Endothelial cell of umbilical vein (primary cell): ENCODE measurements around the gene CFAP46. TPM values are rescaled to one million over a fixed set of nuclear protein-coding genes. Genes with fewer than 3 reads are reported as not detected.

ENCODE experiments used
- BruUV-seq: library from RNA; stranded (reverse); fragments of 400-500 nt; replicated peaks from 2 replicates; lab custom pipeline; 2021; lab: Mats Ljungman, UMichigan
- CTCF ChIA-PET: fragments of 300-600, 350-600 bp; sonication (Branson Sonifier 250); formaldehyde crosslinking; loops from one replicate; lab custom pipeline; 2021; ENCODE audit warnings: antibody characterized with exemption, inconsistent platforms; lab: Charles Lee
- POLR2A ChIA-PET: fragments of 300-600, 350-600 bp; sonication (Branson Sonifier 250); formaldehyde crosslinking; loops from one replicate; lab custom pipeline; 2021; ENCODE audit warnings: antibody characterized with exemption, inconsistent platforms; lab: Charles Lee
- DNase-seq: peaks from one replicate; pipeline ENCODE4 v3.0.0-alpha.2; 2011; ENCODE audit warnings: low read depth, low spot score
- FAIRE-seq: peaks from 2 replicates; lab custom pipeline; 2011; peaks lifted over from hg19 to GRCh38; lab: Jason Lieb, UNC
- H2AFZ ChIP-seq: 2 replicates; pipeline ENCODE4 v1.6.0; 2012; ENCODE audit warnings: low read depth, low read length, control low read depth, inconsistent platforms
- H3K27ac ChIP-seq: 2 replicates; pipeline ENCODE4 v1.5.1; 2011; ENCODE audit warnings: low read depth, mild to moderate bottlenecking, control low read depth, low read length, moderate library complexity; ENCODE audit not compliant: insufficient read depth
- H3K27me3 ChIP-seq, 2 experiments: 2 replicates each; pipeline versions ENCODE4 v1.6.0 to v1.6.1; 2011; ENCODE audit warnings: low read length in 2 of 2, mixed read lengths in 1 of 2; ENCODE audit not compliant: control insufficient read depth in 2 of 2, insufficient read depth in 2 of 2
- H3K36me3 ChIP-seq, 2 experiments: 2 replicates in 1 of 2; 3 replicates in 1 of 2; pipeline ENCODE4 v1.5.1; 2011; ENCODE audit warnings: low read length in 2 of 2, mild to moderate bottlenecking in 1 of 2, moderate library complexity in 1 of 2; ENCODE audit not compliant: control insufficient read depth in 2 of 2, insufficient read depth in 2 of 2; ENCODE audit errors: extremely low read depth in 1 of 2
- H3K4me1 ChIP-seq: 3 replicates; pipeline ENCODE4 v1.5.1; 2011; ENCODE audit warnings: mild to moderate bottlenecking, low read length; ENCODE audit not compliant: control insufficient read depth, insufficient read depth; ENCODE audit errors: extremely low read depth
- H3K4me2 ChIP-seq: 2 replicates; pipeline ENCODE4 v1.6.1; 2011; ENCODE audit warnings: low read length, control low read depth, mixed read lengths; ENCODE audit not compliant: insufficient read depth
- H3K4me3 ChIP-seq, 3 experiments: fragments of 200-600 bp in 1 of 3; sonication (generic), shearing (Covaris generic) in 1 of 3; replicated peaks in 1 of 3; 2 replicates each; pipeline ENCODE4 v1.5.1; 2011 to 2016; ENCODE audit warnings: control low read depth in 3 of 3, low read length in 3 of 3, mild to moderate bottlenecking in 2 of 3, inconsistent platforms in 1 of 3, low read depth in 1 of 3, moderate library complexity in 1 of 3; ENCODE audit not compliant: insufficient read depth in 1 of 3
- H3K79me2 ChIP-seq: 2 replicates; pipeline ENCODE4 v1.6.0; 2012; ENCODE audit warnings: low read length, inconsistent platforms; ENCODE audit not compliant: control insufficient read depth, insufficient read depth
- H3K9ac ChIP-seq: replicated peaks from 2 replicates; pipeline ENCODE3; 2011; ENCODE audit warnings: low read length, control low read depth; ENCODE audit not compliant: insufficient read depth; ENCODE audit errors: extremely low read depth
- H3K9me1 ChIP-seq: replicated peaks from 3 replicates; pipeline ENCODE4 v1.6.0; 2011; ENCODE audit warnings: mild to moderate bottlenecking, low read length; ENCODE audit not compliant: control insufficient read depth, insufficient read depth; ENCODE audit errors: extremely low read depth
- H3K9me3 ChIP-seq: replicated peaks from 2 replicates; pipeline ENCODE4 v1.5.1; 2012; ENCODE audit warnings: low read length, inconsistent platforms; ENCODE audit not compliant: control insufficient read depth, insufficient read depth
- H4K20me1 ChIP-seq: replicated peaks from 2 replicates; pipeline ENCODE3; 2011; ENCODE audit warnings: mild to moderate bottlenecking, low read length; ENCODE audit not compliant: control insufficient read depth, insufficient read depth; ENCODE audit errors: extremely low read depth
- CTCF ChIP-seq, 2 donors: IDR thresholded peaks; 1 replicate in 1 of 2; 2 replicates in 1 of 2; pipeline ENCODE4 v1.5.1; 2011; ENCODE audit warnings: low read length in 2 of 2, mild to moderate bottlenecking in 2 of 2, moderate library complexity in 2 of 2, control low read depth in 1 of 2, inconsistent platforms in 1 of 2, low read depth in 1 of 2; ENCODE audit not compliant: insufficient read depth in 1 of 2; ENCODE audit errors: extremely low read depth in 1 of 2
- EZH2 ChIP-seq: IDR thresholded peaks from 2 replicates; pipeline ENCODE4 v1.6.1; 2012; ENCODE audit warnings: borderline replicate concordance, low read depth, mild to moderate bottlenecking, moderate library complexity, low read length, inconsistent platforms; ENCODE audit not compliant: severe bottlenecking
- FOS ChIP-seq: IDR thresholded peaks from 2 replicates; pipeline ENCODE4 v1.6.1; 2011; ENCODE audit warnings: mild to moderate bottlenecking, low read length, moderate library complexity, borderline replicate concordance; ENCODE audit not compliant: insufficient read depth
- GATA2 ChIP-seq: IDR thresholded peaks from 2 replicates; pipeline ENCODE4 v1.7.0; 2011; ENCODE audit warnings: low read depth, mild to moderate bottlenecking, moderate library complexity, mixed read lengths, low read length; ENCODE audit not compliant: insufficient read length, insufficient read depth
- JUN ChIP-seq: IDR thresholded peaks from 2 replicates; pipeline ENCODE4 v1.6.1; 2011; ENCODE audit warnings: borderline replicate concordance, low read depth; ENCODE audit not compliant: insufficient read length, insufficient read depth
- MAX ChIP-seq: IDR thresholded peaks from 2 replicates; pipeline ENCODE4 v1.6.1; 2011; ENCODE audit not compliant: insufficient read depth, insufficient read length
- MYC ChIP-seq: IDR thresholded peaks from one replicate; pipeline ENCODE4 v1.6.1; 2011; ENCODE audit warnings: mild to moderate bottlenecking, low read depth, low read length
- POLR2A ChIP-seq: IDR thresholded peaks from 2 replicates; pipeline ENCODE4 v1.6.1; 2012; ENCODE audit warnings: low read depth, mild to moderate bottlenecking, control low read depth, low read length
- POLR2AphosphoS5 ChIP-seq: IDR thresholded peaks from 2 replicates; pipeline ENCODE4 v1.6.1; 2012; ENCODE audit warnings: low read depth, mild to moderate bottlenecking, control low read depth, low read length, moderate library complexity; ENCODE audit not compliant: insufficient read depth
- dilution Hi-C: fragments of 300-500 bp; cut with MboI; formaldehyde crosslinking; loops from one replicate; pipeline ENCODE4 v1.15.0; 2019; ENCODE audit warnings: low sequenced_read_pairs; ENCODE audit not compliant: extremely low pct_ligation_motif_present
- intact Hi-C: fragments of 100-400 bp; cut with micrococcal nuclease; formaldehyde crosslinking; loops from one replicate; pipeline ENCODE4 v1.10.0; 2022
- polyA plus RNA-seq, 4 experiments: library from polyadenylated mRNA; depleted of rRNA in 3 of 4; stranded (reverse) in 3 of 4; unstranded in 1 of 4; fragments of >200 nt; gene quantifications; 2 replicates each; pipeline versions ENCODE4 v1.2.1 to v1.2.3, GENCODE V29; 2011 to 2012; ENCODE audit warnings: missing spikeins in 1 of 4
- total RNA-seq: library from RNA; stranded (reverse); gene quantifications from 2 replicates; pipeline ENCODE4 v1.2.3, GENCODE V29; 2021

CFAP46 gene
- total and polyA plus RNA-seq, 2 donors (not counting 3 experiments of a cell fraction or from before 2014, with no cell fraction given) = 0.75 to 0.98 TPM

GRCh38 chr10:132786884-132787494 lies 155.4 kb downstream of the CFAP46 start:
- Histone ChIP-seq H3K9ac (no peak overlapping the region), H3K36me3 (no peaks in the 10 kb centered on the region), H4K20me1 (no peaks in the 10 kb centered on the region), H3K9me1 (no peaks in the 10 kb centered on the region), H3K4me2 (no peak overlapping the region), H2AFZ (no peak overlapping the region), H3K79me2 (no peaks in the 10 kb centered on the region), H3K9me3 (no peaks in the 10 kb centered on the region), H3K4me1 (no peaks in the 10 kb centered on the region), H3K27ac (no peak overlapping the region), H3K27me3 (peaks cover 37 to 55% of the 10 kb centered on the region in 2 experiments), H3K4me3 (no peak overlapping the region)
- FAIRE-seq (no peak), DNase-seq (no peak)
- ChIA-PET CTCF (no interaction called here), POLR2A (no interaction called here)
- intact Hi-C loops (loop anchor here (5.0 kb wide), 1 partner anchor 120 kb away; no protein-coding TSS in a partner anchor), dilution Hi-C loops (no loop called here)
- no TSS peak for BruUV-seq
- no peak for TF ChIP-seq POLR2A
- peak; percentile 100 for TF ChIP-seq EZH2

GRCh38 chr10:132786476-132786883 lies 155.9 kb downstream of the CFAP46 start:
- BruUV-seq = no TSS peak
- TF ChIP-seq POLR2A (no peak), JUN (no peak), CTCF (IDR thresholded peaks at IDR 0.05; ENCODE audit: extremely low read depth in 1 of 2, insufficient read depth in 1 of 2, low read depth in 1 of 2, low read length in 2 of 2) (no peak), FOS (no peak), GATA2 (no peak), MAX (no peak), EZH2 (no peak), MYC (no peak), POLR2AphosphoS5 (no peak)
- no peaks in the 10 kb centered on the region for H3K4me1 ChIP-seq
- DNase-seq = no peak
- no peak overlapping the region for H3K4me3 ChIP-seq
- FAIRE-seq = no peak
- dilution Hi-C loops (no loop called here), intact Hi-C loops (loop anchor here (5.0 kb wide), 1 partner anchor 119 kb away; no protein-coding TSS in a partner anchor)
- CTCF ChIA-PET = no interaction called here
- no peak overlapping the region for H3K9ac ChIP-seq
- H3K27me3 ChIP-seq = peaks cover 37 to 55% of the 10 kb centered on the region in 2 experiments
- H3K79me2 ChIP-seq = no peaks in the 10 kb centered on the region
- no peak overlapping the region for H3K27ac ChIP-seq
- no peaks in the 10 kb centered on the region for H3K9me3 ChIP-seq
- no peaks in the 10 kb centered on the region for H3K9me1 ChIP-seq
- POLR2A ChIA-PET = no interaction called here
- no peak overlapping the region for H3K4me2 ChIP-seq
- H3K36me3 ChIP-seq = no peaks in the 10 kb centered on the region
- H2AFZ ChIP-seq = no peak overlapping the region
- no peaks in the 10 kb centered on the region for H4K20me1 ChIP-seq
